Tibial nerve (tissue), 4 donors: ENCODE measurements around the gene EPN1. TPM values are rescaled to one million over a fixed set of nuclear protein-coding genes. Genes with fewer than 3 reads are reported as not detected.
"Not testable (repeated sequence)": the region's sequence is repeated elsewhere in the genome, so short reads cannot be mapped to it uniquely, and the experiment has no call there.

ENCODE experiments used
- DNase-seq, 2 donors: peaks; one replicate each; pipeline ENCODE4 v3.0.0-alpha.2; 2019; ENCODE audit warnings: low spot score in 2 of 2
- H3K27ac ChIP-seq, 4 donors: fragments of 200-600 bp; sonication (generic) in 3 of 4; one replicate each; pipeline ENCODE4 v1.5.1; 2017 to 2019; ENCODE audit warnings: mild to moderate bottlenecking in 1 of 4
- H3K27me3 ChIP-seq, 2 donors: fragments of 200-600 bp; sonication (generic) in 1 of 2; one replicate each; pipeline versions ENCODE4 v1.5.1 to v1.6.0; 2017 to 2019
- H3K36me3 ChIP-seq, 3 donors: fragments of 200-600 bp; sonication (generic); one replicate each; pipeline ENCODE4 v1.5.1; 2018 to 2019
- H3K4me1 ChIP-seq, 4 donors: fragments of 200-600 bp; sonication (generic) in 3 of 4; one replicate each; pipeline ENCODE4 v1.5.1; 2017 to 2019
- H3K4me3 ChIP-seq, 4 donors: fragments of 200-600 bp; sonication (generic) in 3 of 4; one replicate each; pipeline ENCODE4 v1.5.1; 2017 to 2019; ENCODE audit warnings: mild to moderate bottlenecking in 1 of 4, moderate library complexity in 1 of 4
- H3K9me3 ChIP-seq, 4 donors: fragments of 200-600 bp; sonication (generic) in 3 of 4; one replicate each; pipeline ENCODE4 v1.5.1; 2017 to 2019
- CTCF ChIP-seq, 5 experiments: fragments of 200-600 bp in 3 of 5; fragments of 450-650 bp in 2 of 5; sonication (generic) in 3 of 5; IDR thresholded peaks; one replicate each; pipeline ENCODE4 v1.5.1; 2016 to 2019; ENCODE audit warnings: antibody characterized with exemption in 5 of 5, mild to moderate bottlenecking in 3 of 5, moderate library complexity in 2 of 5
- EP300 ChIP-seq, 2 donors: sonication (generic); formaldehyde crosslinking; IDR thresholded peaks; one replicate each; pipeline ENCODE4 v1.6.1; 2017; ENCODE audit warnings: antibody characterized with exemption in 2 of 2, mild to moderate bottlenecking in 1 of 2
- POLR2A ChIP-seq, 2 donors: fragments of 450-650 bp; IDR thresholded peaks; one replicate each; pipeline ENCODE4 v1.6.1; 2017; ENCODE audit warnings: antibody characterized with exemption in 2 of 2, mild to moderate bottlenecking in 2 of 2, moderate library complexity in 2 of 2
- WGBS, 2 donors: methylation state at CpG; one replicate each; pipeline ENCODE4 v1.1.5; 2018; 5-methylcytosine and 5-hydroxymethylcytosine counted together
- total RNA-seq, 4 donors: library from RNA; depleted of rRNA; stranded (reverse); fragments of >200 nt; gene quantifications; one replicate each; pipeline ENCODE4 v1.1.0, GENCODE V29; 2016

The EPN1 gene
- total RNA-seq, 4 donors from 2014 or later = 92.0 to 164 (median 118) TPM

GRCh38 chr19:55720214-55720746 is 45.3 kb downstream of the EPN1 start:
- peaks cover 0 to 33% (median 0%) of the 10 kb centered on the region in 4 donors for H3K9me3 ChIP-seq
- no peak for TF ChIP-seq CTCF (IDR thresholded peaks at IDR 0.05)
- TF ChIP-seq EP300 (IDR thresholded peaks at IDR 0.05) = no peak
- TF ChIP-seq POLR2A (IDR thresholded peaks at IDR 0.05) = no peak
- H3K36me3 ChIP-seq = no peaks in the 10 kb centered on the region
- H3K27ac ChIP-seq = no peak overlapping the region
- H3K4me3 ChIP-seq = no peak overlapping the region
- no peak for DNase-seq
- H3K27me3 ChIP-seq = peaks cover 0 to 1% of the 10 kb centered on the region in 2 donors
- WGBS, 2 donors = 66 to 78% methylated on average over 5 of the region's 5 CpGs
- no peaks in the 10 kb centered on the region for H3K4me1 ChIP-seq

DNA sequence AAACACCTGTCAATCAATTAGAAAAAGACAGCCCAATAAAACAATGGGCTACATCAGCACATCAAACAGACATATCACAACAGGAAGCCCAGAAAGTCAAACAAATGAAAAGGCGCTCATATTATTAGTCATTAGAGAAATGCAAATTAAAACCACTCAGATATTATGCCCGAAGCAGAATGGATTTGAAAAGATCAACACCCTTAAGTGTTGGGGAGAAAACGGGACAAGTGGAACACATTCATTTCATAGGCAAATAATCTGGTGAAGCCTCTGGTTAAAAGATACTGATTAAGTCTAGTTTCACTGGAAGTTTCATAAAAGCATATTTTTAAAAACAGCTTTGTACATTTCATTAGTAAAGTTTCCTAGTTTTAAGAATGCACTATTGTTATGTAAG is 45.8 kb downstream of the EPN1 start:
- H3K9me3 ChIP-seq = peaks cover 0 to 33% (median 0%) of the 10 kb centered on the region in 4 donors
- H3K36me3 ChIP-seq = no peaks in the 10 kb centered on the region
- H3K4me3 ChIP-seq = no peak overlapping the region
- no peaks in the 10 kb centered on the region for H3K27me3 ChIP-seq
- no peak overlapping the region for H3K27ac ChIP-seq
- no peak for DNase-seq
- 89 to 92% methylated on average over 3 of the region's 3 CpGs for WGBS, 2 donors
- TF ChIP-seq EP300 (IDR thresholded peaks at IDR 0.05) (no peak), POLR2A (IDR thresholded peaks at IDR 0.05) (no peak), CTCF (IDR thresholded peaks at IDR 0.05) (no peak)
- no peaks in the 10 kb centered on the region for H3K4me1 ChIP-seq

DNA sequence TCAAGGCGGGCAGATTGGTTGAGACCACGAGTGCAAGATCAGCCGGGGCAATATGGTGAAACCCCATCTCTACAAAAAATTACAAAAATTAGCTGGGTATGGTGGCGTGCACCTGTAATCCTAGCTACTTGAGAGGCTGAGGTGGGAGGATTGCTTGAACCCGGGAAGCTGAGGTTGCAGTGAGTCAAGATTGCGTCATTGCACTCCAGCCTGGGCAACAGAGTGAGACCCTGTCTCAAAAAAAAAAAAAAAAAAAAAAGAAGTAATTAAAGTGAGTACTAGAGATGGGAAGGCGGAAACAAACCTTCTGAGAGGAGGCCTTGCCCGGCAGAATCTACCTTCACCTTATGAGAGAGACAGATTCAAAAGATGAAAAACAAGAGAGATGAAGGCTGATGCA is 48.5 kb downstream of the EPN1 start:
- DNase-seq = no peak
- TF ChIP-seq POLR2A (IDR thresholded peaks at IDR 0.05) (no peak), CTCF (IDR thresholded peaks at IDR 0.05) (no peak), EP300 (IDR thresholded peaks at IDR 0.05) (no peak)
- Histone ChIP-seq H3K27ac (no peak overlapping the region), H3K4me3 (no peak overlapping the region), H3K36me3 (no peaks in the 10 kb centered on the region), H3K9me3 (peaks cover 0 to 33% (median 0%) of the 10 kb centered on the region in 4 donors), H3K27me3 (no peaks in the 10 kb centered on the region), H3K4me1 (no peaks in the 10 kb centered on the region)
- WGBS, 2 donors = 86 to 93% methylated on average over 8 of the region's 8 CpGs

- DNase-seq = not testable (repeated sequence)
These were observed 55.4 kb downstream of the EPN1 start for GRCh38 chr19:55730378-55730777.

GRCh38 chr19:55738302-55738701 is 63.3 kb downstream of the EPN1 start, which contains the start of gene NLRP9:
TSS of gene NLRP9 (minus strand) at chr19:55738402. CDS start at chr19:55738374, 28 bp downstream.
- H3K4me3 ChIP-seq = no peak within 1 kb of the TSS
- no peaks in the 10 kb centered on the region for H3K36me3 ChIP-seq
- TF ChIP-seq EP300 (IDR thresholded peaks at IDR 0.05) (no peak), POLR2A (IDR thresholded peaks at IDR 0.05) (no peak), CTCF (IDR thresholded peaks at IDR 0.05) (no peak)
- DNase-seq = no peak
- H3K27ac ChIP-seq = no peak within 1 kb of the TSS
- 86 to 90% methylated on average over 3 of the region's 3 CpGs for WGBS, 2 donors
- H3K27me3 ChIP-seq = no peaks in the 10 kb centered on the region
- no peaks in the 10 kb centered on the region for H3K9me3 ChIP-seq
- H3K4me1 ChIP-seq = no peaks in the 10 kb centered on the region

More at GRCh38 chr19:55730378-55730777, 55.4 kb downstream of the EPN1 start:
- not testable (repeated sequence) for H3K27me3 ChIP-seq, H3K27ac ChIP-seq, H3K9me3 ChIP-seq, H3K4me1 ChIP-seq, H3K4me3 ChIP-seq, H3K36me3 ChIP-seq
- 77 to 83% methylated on average over 2 of the region's 2 CpGs for WGBS, 2 donors

GRCh38 chr19:55750715-55751114 is 75.7 kb downstream of the EPN1 start:
- no peak overlapping the region for H3K27ac ChIP-seq
- 86 to 93% methylated on average over 6 of the region's 6 CpGs for WGBS, 2 donors
- H3K36me3 ChIP-seq = no peaks in the 10 kb centered on the region
- no peaks in the 10 kb centered on the region for H3K4me1 ChIP-seq
- TF ChIP-seq EP300 (IDR thresholded peaks at IDR 0.05) (no peak), POLR2A (IDR thresholded peaks at IDR 0.05) (no peak), CTCF (IDR thresholded peaks at IDR 0.05) (no peak)
- H3K9me3 ChIP-seq = peaks cover 0 to 11% (median 0%) of the 10 kb centered on the region in 4 donors
- no peak for DNase-seq
- H3K4me3 ChIP-seq = no peak overlapping the region
- H3K27me3 ChIP-seq = no peaks in the 10 kb centered on the region
